ENCODE data around the gene ZNF488. TPM values are rescaled to one million over a fixed set of nuclear protein-coding genes. Genes with fewer than 3 reads are reported as not detected.

The ZNF488 gene
- total RNA-seq, 1 donor from 2014 or later, result not detected

GRCh38 chr10:47370015-47370767 is 13.9 kb downstream of the ZNF488 start:
- DNase-seq (no peak), ATAC-seq (no peak)
- intact Hi-C loops (cut with micrococcal nuclease), result no loop called here

DNA sequence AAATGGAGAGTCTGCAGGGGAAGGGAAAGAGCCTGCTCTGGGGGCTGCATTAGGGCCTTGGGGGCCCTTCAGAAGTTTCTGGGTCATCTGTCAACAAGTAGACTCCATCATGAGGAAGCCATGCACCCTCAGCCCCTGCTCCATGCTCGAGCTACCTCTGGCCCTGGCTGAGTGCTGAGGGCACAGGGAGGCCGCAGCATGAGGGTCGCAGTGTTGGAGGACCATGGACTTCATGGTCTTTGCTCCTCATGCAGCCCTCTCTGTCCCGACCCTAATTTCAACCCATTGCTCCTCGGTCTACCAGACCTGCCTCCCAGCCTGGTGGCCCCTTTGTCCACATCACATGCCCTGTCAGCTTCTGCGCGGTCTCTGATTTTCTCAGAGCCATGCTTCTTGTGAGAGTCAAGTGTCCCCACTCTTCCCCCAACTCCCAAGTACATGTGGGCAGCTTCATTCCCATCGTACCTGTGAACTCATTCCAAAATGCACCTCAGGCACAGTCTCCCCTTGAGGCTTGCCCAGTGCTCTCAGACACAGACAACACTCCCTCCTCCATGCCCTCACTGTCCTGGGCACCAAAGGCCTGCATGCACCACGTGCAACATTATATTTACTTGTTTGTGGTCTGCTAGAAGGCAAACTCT is 14.7 kb downstream of the ZNF488 start:
- ATAC-seq, result no peak
- no peak for DNase-seq
- intact Hi-C loops (cut with micrococcal nuclease), result no loop called here

GRCh38 chr10:47368431-47369180 is 15.5 kb downstream of the ZNF488 start:
- no peak for DNase-seq
- intact Hi-C loops (cut with micrococcal nuclease), result no loop called here
- ATAC-seq, result no peak

- intact Hi-C loops (cut with micrococcal nuclease), result no loop called here
- ATAC-seq (no peak), DNase-seq (no peak)
Measured at GRCh38 chr10:47367646-47368045, 16.4 kb downstream of the ZNF488 start.

GRCh38 chr10:47366731-47367460 is 17.2 kb downstream of the ZNF488 start:
- no peak for ATAC-seq

DNA sequence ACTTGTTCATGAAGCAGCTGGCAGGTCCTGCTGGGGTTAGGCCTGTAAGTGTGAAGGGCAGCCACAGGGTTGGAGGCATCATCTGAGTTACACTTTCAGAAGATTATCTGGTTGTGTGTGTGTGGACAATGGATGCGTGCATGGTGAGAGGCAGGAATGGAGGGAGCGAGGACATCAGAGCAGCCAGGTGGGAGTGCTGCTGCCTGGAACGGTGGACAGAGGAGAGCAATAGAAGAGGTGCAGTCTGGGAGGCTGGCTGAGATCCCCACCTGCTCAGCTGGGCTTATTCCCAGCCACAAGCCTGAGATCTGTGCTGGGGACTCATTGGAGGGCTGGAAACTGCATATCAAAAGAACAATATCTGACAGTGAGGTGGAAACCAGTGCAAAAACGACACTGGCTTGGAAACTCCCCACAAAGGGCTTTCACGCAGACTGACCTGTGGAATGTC is 17.9 kb downstream of the ZNF488 start:
- ATAC-seq, result no peak
- DNase-seq, result no peak
- intact Hi-C loops (cut with micrococcal nuclease), result no loop called here

More at GRCh38 chr10:47366731-47367460, 17.2 kb downstream of the ZNF488 start:
- intact Hi-C loops (cut with micrococcal nuclease), result no loop called here
- no peak for DNase-seq

DNA sequence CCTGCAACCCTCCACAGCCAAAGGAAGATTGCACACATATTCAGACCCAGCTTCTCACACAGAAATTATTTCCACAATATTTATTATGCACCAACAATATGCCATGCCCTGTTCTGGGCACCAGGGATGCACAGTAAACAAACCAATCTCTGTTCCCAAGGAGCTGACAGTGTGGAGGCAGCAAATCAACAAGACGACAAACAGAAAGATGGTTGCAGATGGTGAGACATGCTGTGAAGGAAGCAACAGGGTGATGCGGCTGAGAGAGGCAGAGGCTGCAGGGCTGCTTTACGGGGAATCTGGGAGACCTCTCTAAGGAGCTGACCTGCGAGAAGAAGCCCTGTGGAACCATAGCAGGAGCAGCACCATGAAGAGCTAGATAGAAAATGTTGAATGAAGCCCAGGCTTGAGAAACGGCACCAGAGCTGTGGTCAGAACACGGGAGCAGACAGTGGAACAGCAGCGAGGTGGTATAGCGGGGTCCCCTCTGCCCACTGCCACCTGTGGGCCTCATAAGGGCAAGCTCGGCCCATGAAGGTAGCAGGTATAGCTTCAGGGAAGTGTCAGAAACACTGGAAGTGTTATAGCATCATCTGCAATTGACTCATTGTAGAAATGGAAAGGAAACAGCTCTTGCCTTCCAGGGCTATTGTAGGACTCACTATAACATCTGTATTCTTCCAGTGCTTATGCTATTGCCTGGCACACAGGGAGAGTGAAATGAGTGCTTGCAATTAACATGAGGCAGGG is 18.5 kb downstream of the ZNF488 start:
- no peak for ATAC-seq
- no peak for DNase-seq
- intact Hi-C loops (cut with micrococcal nuclease), result no loop called here

- intact Hi-C loops (cut with micrococcal nuclease), result no loop called here
- DNase-seq, result no peak
- no peak for ATAC-seq
Measured at GRCh38 chr10:47364911-47365310, 19.2 kb downstream of the ZNF488 start.

GRCh38 chr10:47364366-47364765 is 19.7 kb downstream of the ZNF488 start:
- no peak for DNase-seq
- intact Hi-C loops (cut with micrococcal nuclease), result no loop called here
- no peak for ATAC-seq

- intact Hi-C loops (cut with micrococcal nuclease), result no loop called here
Measured at GRCh38 chr10:47363781-47364180, 20.3 kb downstream of the ZNF488 start.

GRCh38 chr10:47362199-47362598 is 21.9 kb downstream of the ZNF488 start:
- no peak for DNase-seq

More at GRCh38 chr10:47363781-47364180, 20.3 kb downstream of the ZNF488 start:
- DNase-seq, result no peak
- ATAC-seq, result no peak

DNA sequence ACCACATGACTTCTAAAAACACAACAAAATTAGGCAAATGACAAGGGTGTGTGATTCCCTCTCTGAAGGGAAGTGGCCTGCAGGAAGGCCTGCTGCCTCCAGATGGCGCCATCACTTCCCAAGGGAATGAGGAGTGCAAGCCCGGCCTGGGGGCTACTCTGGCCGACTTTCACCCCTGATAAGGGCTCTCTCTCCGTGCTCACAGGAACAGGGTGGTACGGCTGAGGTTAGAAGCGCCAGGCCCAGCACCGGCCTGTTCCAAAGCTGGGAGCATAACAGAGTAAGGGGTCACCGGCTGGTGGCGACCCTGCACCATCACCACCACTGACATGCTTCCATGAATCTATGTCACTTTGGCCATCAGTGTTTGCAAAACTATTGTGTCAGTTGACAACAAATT is 22.8 kb downstream of the ZNF488 start:
- intact Hi-C loops (cut with micrococcal nuclease), result no loop called here
- DNase-seq (peak; percentile 51), ATAC-seq (no peak)

More at GRCh38 chr10:47362199-47362598, 21.9 kb downstream of the ZNF488 start:
- intact Hi-C loops (cut with micrococcal nuclease), result no loop called here
- ATAC-seq, result no peak

DNA sequence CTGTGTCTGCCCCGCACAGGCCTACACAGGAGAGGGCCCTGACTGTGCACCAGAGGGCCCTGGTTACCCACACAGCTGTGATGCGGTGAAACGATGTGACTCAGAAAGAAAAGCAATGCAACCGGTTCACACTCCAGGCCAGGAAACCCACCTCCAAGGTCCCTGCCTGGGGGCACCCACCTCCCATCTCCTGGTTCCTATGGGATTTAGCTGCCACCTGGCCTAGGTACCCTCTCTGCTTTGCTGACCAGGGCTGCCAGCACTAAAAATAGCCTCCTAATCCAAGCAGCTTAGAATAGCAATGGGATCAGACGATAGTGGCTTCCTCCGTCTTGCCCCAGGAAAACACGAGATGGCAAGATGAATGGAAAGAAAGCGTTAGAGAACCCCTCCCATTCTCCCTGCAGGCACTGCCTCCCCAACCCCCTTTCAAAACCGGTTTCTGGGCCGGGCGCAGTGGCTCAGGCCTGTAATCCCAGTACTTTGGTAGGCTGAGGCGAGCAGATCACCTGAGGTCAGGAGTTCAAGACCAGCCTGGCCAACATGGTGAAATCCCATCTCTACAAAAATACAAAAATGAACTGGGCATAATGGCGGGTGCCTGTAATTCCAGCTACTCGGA is 23.6 kb downstream of the ZNF488 start:
- peak; percentile 77 for ATAC-seq
- intact Hi-C loops (cut with micrococcal nuclease), result no loop called here
- DNase-seq, result no peak

GRCh38 chr10:47359626-47360418 is 24.3 kb downstream of the ZNF488 start:
- intact Hi-C loops (cut with micrococcal nuclease), result no loop called here
- ATAC-seq, result no peak
- no peak for DNase-seq

- ATAC-seq (no peak), DNase-seq (no peak)
- intact Hi-C loops (cut with micrococcal nuclease), result no loop called here
Measured at GRCh38 chr10:47359101-47359500, 25.0 kb downstream of the ZNF488 start.

DNA sequence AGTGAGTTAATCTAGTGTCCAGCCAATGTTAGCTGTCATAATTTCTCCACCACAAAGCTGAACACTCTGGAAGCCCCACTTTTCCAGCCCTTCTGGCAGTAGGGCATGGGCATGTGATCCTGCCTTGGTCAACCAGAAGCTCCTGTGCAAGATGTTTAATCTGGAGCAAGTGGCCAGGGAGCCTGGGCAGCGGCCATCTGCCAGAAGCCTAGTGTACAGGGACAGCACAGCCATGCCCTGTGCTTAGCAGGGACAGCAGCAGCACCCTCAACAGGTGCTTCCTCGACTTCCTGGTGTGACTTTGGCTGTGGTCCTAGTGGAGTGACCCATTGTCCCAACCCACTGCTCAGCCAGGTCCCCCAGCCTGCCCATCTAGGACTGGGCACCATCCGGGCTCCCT is 25.6 kb downstream of the ZNF488 start:
- intact Hi-C loops (cut with micrococcal nuclease), result no loop called here
- DNase-seq (no peak), ATAC-seq (no peak)

DNA sequence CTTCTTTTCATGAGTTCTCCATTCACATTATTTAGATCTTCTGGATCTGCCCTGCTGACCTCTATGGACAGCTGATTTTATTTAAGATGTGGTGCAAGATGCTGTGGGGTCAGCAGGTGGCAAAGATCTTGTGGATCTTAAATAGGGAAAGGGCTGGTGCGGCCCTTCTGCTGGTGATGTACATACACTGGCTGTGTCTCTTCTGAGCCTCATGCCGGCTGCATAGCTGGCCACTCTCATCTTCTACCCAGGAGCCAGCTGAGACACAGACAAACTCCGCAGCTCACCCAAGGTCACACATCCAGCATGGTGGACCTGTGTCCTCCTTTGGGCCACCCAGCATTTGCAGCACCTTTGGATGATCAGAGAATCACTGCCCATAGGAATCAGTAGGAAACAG is 26.2 kb downstream of the ZNF488 start:
- DNase-seq, result no peak
- ATAC-seq, result no peak

More for the DNA sequence above, 26.2 kb downstream of the ZNF488 start:
- intact Hi-C loops (cut with micrococcal nuclease), result no loop called here
